Caco-2 (cell line): ENCODE results near the gene HSD17B3. TPM values are rescaled to one million over a fixed set of nuclear protein-coding genes. Genes with fewer than 3 reads are reported as not detected.
"Not testable (repeated sequence)": the region's sequence is repeated elsewhere in the genome, so short reads cannot be mapped to it uniquely, and the experiment has no call there.

Source experiments
- BruUV-seq: library from RNA; stranded (reverse); fragments of 400-500 nt; replicated peaks from 2 replicates; lab custom pipeline; 2021; lab: Mats Ljungman, UMichigan
- CTCF ChIA-PET: fragments of 300-600 bp; sonication (Branson Sonifier 250); formaldehyde crosslinking; loops from one replicate; lab custom pipeline; 2022; ENCODE audit warnings: antibody characterized with exemption; lab: Charles Lee
- POLR2A ChIA-PET: fragments of 300-600 bp; sonication (Branson Sonifier 250); formaldehyde crosslinking; loops from one replicate; lab custom pipeline; 2022; ENCODE audit warnings: antibody characterized with exemption; lab: Charles Lee
- DNase-seq, 2 experiments: peaks; one replicate each; pipeline versions ENCODE4 v3.0.0 to v3.0.0-alpha.2; 2020 to 2022
- H3K27me3 ChIP-seq: replicated peaks from 2 replicates; pipeline ENCODE4 v1.6.0; 2011; ENCODE audit warnings: low read length; ENCODE audit not compliant: control insufficient read depth, insufficient read depth
- H3K36me3 ChIP-seq: 2 replicates; pipeline ENCODE4 v1.5.1; 2011; ENCODE audit warnings: low read length; ENCODE audit not compliant: control insufficient read depth, insufficient read depth
- H3K4me1 ChIP-seq: fragments of 250-450 bp; sonication (Bioruptor Pico); 2 replicates; pipeline ENCODE4 v1.5.1; 2020; ENCODE audit warnings: mild to moderate bottlenecking
- H3K4me3 ChIP-seq: 2 replicates; pipeline ENCODE4 v1.5.1; 2011; ENCODE audit warnings: low read depth, mild to moderate bottlenecking, control low read depth, low read length
- H3K9me3 ChIP-seq: fragments of 250-450 bp; sonication (Bioruptor Pico); 2 replicates; pipeline ENCODE4 v1.5.1; 2020; ENCODE audit warnings: mild to moderate bottlenecking, moderate library complexity
- H3K27ac Mint-ChIP-seq: one replicate; pipeline ENCODE4 v1.8.0; 2022; ENCODE audit warnings: mixed read lengths; ENCODE audit not compliant: unreplicated experiment
- H3K27me3 Mint-ChIP-seq: one replicate; pipeline ENCODE4 v1.8.0; 2022; ENCODE audit warnings: mixed read lengths; ENCODE audit not compliant: insufficient read depth, unreplicated experiment
- H3K36me3 Mint-ChIP-seq: one replicate; pipeline ENCODE4 v1.8.0; 2022; ENCODE audit warnings: mild to moderate bottlenecking, mixed read lengths; ENCODE audit not compliant: insufficient read depth, unreplicated experiment
- H3K4me1 Mint-ChIP-seq: one replicate; pipeline ENCODE4 v1.8.0; 2022; ENCODE audit warnings: low read depth, mixed read lengths; ENCODE audit not compliant: unreplicated experiment
- H3K4me3 Mint-ChIP-seq: one replicate; pipeline ENCODE4 v1.8.0; 2022; ENCODE audit warnings: mild to moderate bottlenecking, moderate library complexity, mixed read lengths; ENCODE audit not compliant: unreplicated experiment
- H3K9me3 Mint-ChIP-seq: one replicate; pipeline ENCODE4 v1.8.0; 2022; ENCODE audit warnings: mixed read lengths; ENCODE audit not compliant: unreplicated experiment
- intact Hi-C: fragments of 100-400 bp; cut with micrococcal nuclease; formaldehyde crosslinking; loops from one replicate; pipeline ENCODE4 v1.10.0; 2022; ENCODE audit not compliant: unreplicated experiment
- total RNA-seq: library from RNA; stranded (reverse); gene quantifications from 2 replicates; pipeline ENCODE4 v1.2.3, GENCODE V29; 2022
- TF ChIP-seq, protein P1 (sequence below), 2 experiments: fragments of 200-600 bp in 1 of 2; IDR thresholded peaks; 1 replicate in 1 of 2; 2 replicates in 1 of 2; pipeline versions ENCODE4 v1.5.1 to v1.8.0; 2011 to 2022; ENCODE audit warnings: antibody characterized with exemption in 1 of 2, control low read depth in 1 of 2, inconsistent platforms in 1 of 2, low read depth in 1 of 2, low read length in 1 of 2, mild to moderate bottlenecking in 1 of 2, moderate library complexity in 1 of 2; ENCODE audit not compliant: insufficient read depth in 1 of 2, severe bottlenecking in 1 of 2, unreplicated experiment in 1 of 2

Gene HSD17B3
- total RNA-seq, 1 experiment from 2014 or later: not detected

DNA sequence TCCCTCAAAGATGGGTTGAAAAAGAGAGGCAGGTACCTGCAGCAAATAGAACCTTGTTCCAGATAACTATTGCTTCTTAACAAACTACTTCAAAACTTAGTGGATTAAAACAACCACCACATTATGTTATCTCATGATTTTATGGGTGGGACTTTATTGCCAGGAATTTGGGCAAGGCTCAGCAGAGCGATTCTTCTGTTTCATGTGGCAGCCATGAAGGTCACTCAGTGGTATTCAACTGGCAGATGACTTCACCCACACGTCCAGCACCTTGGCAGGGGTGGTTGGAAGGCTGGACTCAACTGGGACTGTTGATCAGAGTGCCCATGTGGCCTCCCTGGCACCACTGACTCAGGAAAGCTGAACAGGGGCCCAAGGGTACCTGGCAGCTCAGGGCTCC, 112.0 kb downstream of the HSD17B3 start:
- CTCF ChIA-PET: no interaction called here
- no peak overlapping the region for H3K27ac Mint-ChIP-seq
- TF ChIP-seq, protein P1, sequence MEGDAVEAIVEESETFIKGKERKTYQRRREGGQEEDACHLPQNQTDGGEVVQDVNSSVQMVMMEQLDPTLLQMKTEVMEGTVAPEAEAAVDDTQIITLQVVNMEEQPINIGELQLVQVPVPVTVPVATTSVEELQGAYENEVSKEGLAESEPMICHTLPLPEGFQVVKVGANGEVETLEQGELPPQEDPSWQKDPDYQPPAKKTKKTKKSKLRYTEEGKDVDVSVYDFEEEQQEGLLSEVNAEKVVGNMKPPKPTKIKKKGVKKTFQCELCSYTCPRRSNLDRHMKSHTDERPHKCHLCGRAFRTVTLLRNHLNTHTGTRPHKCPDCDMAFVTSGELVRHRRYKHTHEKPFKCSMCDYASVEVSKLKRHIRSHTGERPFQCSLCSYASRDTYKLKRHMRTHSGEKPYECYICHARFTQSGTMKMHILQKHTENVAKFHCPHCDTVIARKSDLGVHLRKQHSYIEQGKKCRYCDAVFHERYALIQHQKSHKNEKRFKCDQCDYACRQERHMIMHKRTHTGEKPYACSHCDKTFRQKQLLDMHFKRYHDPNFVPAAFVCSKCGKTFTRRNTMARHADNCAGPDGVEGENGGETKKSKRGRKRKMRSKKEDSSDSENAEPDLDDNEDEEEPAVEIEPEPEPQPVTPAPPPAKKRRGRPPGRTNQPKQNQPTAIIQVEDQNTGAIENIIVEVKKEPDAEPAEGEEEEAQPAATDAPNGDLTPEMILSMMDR (IDR thresholded peaks at IDR 0.05; ENCODE audit: insufficient read depth in 1 of 2, low read depth in 1 of 2, low read length in 1 of 2, severe bottlenecking in 1 of 2, unreplicated experiment in 1 of 2): no peak
- no peak overlapping the region for H3K4me3 Mint-ChIP-seq
- Histone ChIP-seq H3K36me3 (no peaks in the 10 kb centered on the region), H3K4me1 (peaks cover 12% of the 10 kb centered on the region), H3K27me3 (no peaks in the 10 kb centered on the region), H3K9me3 (peaks cover 15% of the 10 kb centered on the region), H3K4me3 (no peak overlapping the region)
- no peaks in the 10 kb centered on the region for H3K27me3 Mint-ChIP-seq
- POLR2A ChIA-PET: no interaction called here
- peaks cover 31% of the 10 kb centered on the region for H3K9me3 Mint-ChIP-seq
- H3K36me3 Mint-ChIP-seq: no peaks in the 10 kb centered on the region
- intact Hi-C loops: no loop called here
- DNase-seq: no peak
- H3K4me1 Mint-ChIP-seq: peaks cover 8% of the 10 kb centered on the region
- BruUV-seq: no TSS peak

- POLR2A ChIA-PET, H3K27ac Mint-ChIP-seq, H3K36me3 ChIP-seq, BruUV-seq, DNase-seq, H3K4me3 Mint-ChIP-seq, H3K36me3 Mint-ChIP-seq, H3K4me1 Mint-ChIP-seq, H3K27me3 Mint-ChIP-seq, H3K4me3 ChIP-seq, intact Hi-C loops, H3K27me3 ChIP-seq, CTCF ChIA-PET: not testable (repeated sequence)
- peaks cover 31% of the 10 kb centered on the region for H3K9me3 Mint-ChIP-seq
- Histone ChIP-seq H3K9me3 (peaks cover 15% of the 10 kb centered on the region), H3K4me1 (peaks cover 12% of the 10 kb centered on the region)
Measured at GRCh38 chr9:96189581-96189980, 112.4 kb downstream of the HSD17B3 start.

GRCh38 chr9:96188571-96188970, 113.4 kb downstream of the HSD17B3 start:
- H3K27me3 ChIP-seq: no peaks in the 10 kb centered on the region
- H3K36me3 ChIP-seq: no peaks in the 10 kb centered on the region
- H3K4me3 ChIP-seq: no peak overlapping the region
- Mint-ChIP-seq H3K36me3 (no peaks in the 10 kb centered on the region), H3K27me3 (no peaks in the 10 kb centered on the region), H3K9me3 (peaks cover 39% of the 10 kb centered on the region), H3K27ac (no peak overlapping the region), H3K4me1 (peaks cover 8% of the 10 kb centered on the region), H3K4me3 (no peak overlapping the region)
- intact Hi-C loops: no loop called here
- peaks cover 12% of the 10 kb centered on the region for H3K4me1 ChIP-seq
- no peak for DNase-seq
- TF ChIP-seq, protein P1 (IDR thresholded peaks at IDR 0.05; ENCODE audit: insufficient read depth in 1 of 2, low read depth in 1 of 2, low read length in 1 of 2, severe bottlenecking in 1 of 2, unreplicated experiment in 1 of 2): no peak
- no TSS peak for BruUV-seq
- ChIA-PET CTCF (no interaction called here), POLR2A (no interaction called here)
- H3K9me3 ChIP-seq: peaks cover 15% of the 10 kb centered on the region

DNA sequence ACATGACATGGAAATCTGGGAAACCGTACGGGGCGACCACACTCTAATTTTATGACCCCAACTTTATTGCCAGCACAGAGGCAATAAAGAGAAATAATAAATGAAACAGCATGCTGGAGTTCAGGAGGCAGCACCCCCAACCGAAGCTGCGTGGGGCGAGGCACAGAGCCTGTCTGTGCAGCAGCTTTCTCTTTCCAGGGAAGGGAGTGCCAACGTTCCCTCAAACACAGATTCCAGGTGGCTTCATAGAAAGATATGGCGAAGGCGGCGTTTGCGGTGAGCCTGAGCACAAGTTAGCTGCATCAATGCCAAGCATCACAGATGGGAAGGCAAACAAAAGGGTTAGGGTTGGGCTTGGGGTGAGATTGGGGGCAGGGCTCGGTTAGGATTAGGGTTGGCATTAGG, 114.8 kb downstream of the HSD17B3 start:
- no TSS peak for BruUV-seq
- H3K4me1 Mint-ChIP-seq: peaks cover 8% of the 10 kb centered on the region
- Histone ChIP-seq H3K27me3 (no peaks in the 10 kb centered on the region), H3K4me3 (no peak overlapping the region), H3K36me3 (no peaks in the 10 kb centered on the region), H3K4me1 (peaks cover 12% of the 10 kb centered on the region), H3K9me3 (peaks cover 15% of the 10 kb centered on the region)
- TF ChIP-seq, protein P1 (IDR thresholded peaks at IDR 0.05; ENCODE audit: insufficient read depth in 1 of 2, low read depth in 1 of 2, low read length in 1 of 2, severe bottlenecking in 1 of 2, unreplicated experiment in 1 of 2): no peak
- H3K27me3 Mint-ChIP-seq: no peaks in the 10 kb centered on the region
- peak overlapping the region; percentile 42 for H3K27ac Mint-ChIP-seq
- CTCF ChIA-PET: interaction anchor here (1.1 kb wide), 1 partner anchor 30 kb away, joined by 3 read pairs; no protein-coding TSS in a partner anchor
- peaks cover 27% of the 10 kb centered on the region for H3K9me3 Mint-ChIP-seq
- POLR2A ChIA-PET: no interaction called here
- DNase-seq: peak in 1 of 2 experiments; percentile 45
- peak overlapping the region; percentile 57 for H3K4me3 Mint-ChIP-seq
- intact Hi-C loops: no loop called here
- no peaks in the 10 kb centered on the region for H3K36me3 Mint-ChIP-seq
